NB4 (cell line): Measurements from ENCODE around the gene LMTK2.

Experiments used
- CTCF ChIP-seq: IDR thresholded peaks from one replicate; pipeline ENCODE4 v1.5.1; 2012; ENCODE audit warnings: low read depth, low read length
- MYC ChIP-seq: IDR thresholded peaks from 2 replicates; pipeline ENCODE4 v1.6.1; 2011; ENCODE audit warnings: low read depth, low read length
- POLR2A ChIP-seq: IDR thresholded peaks from 2 replicates; pipeline ENCODE4 v1.6.1; 2011; ENCODE audit warnings: mild to moderate bottlenecking; ENCODE audit not compliant: insufficient read length; ENCODE audit errors: extremely low read depth

GRCh38 chr7:98105942-98106544 is 619 bp upstream of the LMTK2 start:
- TF ChIP-seq CTCF (no peak), POLR2A (no peak), MYC (no peak)
